SW480 (cell line): Measurements from ENCODE around the gene SCAF4.
"Not testable (repeated sequence)": the region's sequence is repeated elsewhere in the genome, so short reads cannot be mapped to it uniquely, and the experiment has no call there.

Experiments
- DNase-seq: peaks from one replicate; pipeline ENCODE4 v3.0.0-alpha.2; 2016; ENCODE audit warnings: low spot score

The SCAF4 gene

GRCh38 chr21:31741116-31741515, 9.2 kb upstream of the SCAF4 start:
- DNase-seq: no peak

- DNase-seq: not testable (repeated sequence)
Measured at GRCh38 chr21:31737586-31738397, 5.9 kb upstream of the SCAF4 start.

- DNase-seq: no peak
Measured at GRCh38 chr21:31735511-31735992, 3.6 kb upstream of the SCAF4 start.

DNA sequence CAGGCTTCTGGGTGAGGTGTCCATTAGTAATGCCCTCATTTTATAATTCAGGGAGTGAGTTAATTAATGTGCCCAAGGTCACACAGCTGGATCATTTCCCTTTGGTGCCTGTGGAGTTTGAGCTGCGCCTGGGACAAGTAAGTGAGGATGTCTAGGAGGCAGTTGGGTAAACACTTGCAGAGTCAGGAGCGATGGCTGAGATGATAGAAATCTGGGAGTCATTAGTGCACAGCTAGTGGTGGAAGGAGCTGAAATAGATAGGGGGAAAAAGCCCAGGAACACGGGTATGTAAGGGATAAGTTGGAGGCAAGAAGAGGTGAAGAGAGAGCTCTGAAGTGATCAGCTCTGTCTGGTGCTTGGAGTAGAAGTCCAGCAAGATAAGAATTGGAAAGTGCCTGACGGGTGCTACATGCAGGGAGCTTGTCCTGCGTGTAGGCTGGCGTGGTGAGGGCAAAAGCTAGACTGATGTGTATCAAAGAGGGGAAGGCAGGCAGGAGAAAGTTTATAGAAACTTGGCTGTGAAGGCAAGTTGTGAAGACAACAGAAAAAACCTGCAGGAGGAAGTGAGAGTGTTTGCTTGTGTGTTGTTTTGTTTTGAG, 1.7 kb upstream of the SCAF4 start:
- DNase-seq: no peak

- DNase-seq: peak; percentile 34
Measured at GRCh38 chr21:31732597-31733550, 956 bp upstream of the SCAF4 start.

DNA sequence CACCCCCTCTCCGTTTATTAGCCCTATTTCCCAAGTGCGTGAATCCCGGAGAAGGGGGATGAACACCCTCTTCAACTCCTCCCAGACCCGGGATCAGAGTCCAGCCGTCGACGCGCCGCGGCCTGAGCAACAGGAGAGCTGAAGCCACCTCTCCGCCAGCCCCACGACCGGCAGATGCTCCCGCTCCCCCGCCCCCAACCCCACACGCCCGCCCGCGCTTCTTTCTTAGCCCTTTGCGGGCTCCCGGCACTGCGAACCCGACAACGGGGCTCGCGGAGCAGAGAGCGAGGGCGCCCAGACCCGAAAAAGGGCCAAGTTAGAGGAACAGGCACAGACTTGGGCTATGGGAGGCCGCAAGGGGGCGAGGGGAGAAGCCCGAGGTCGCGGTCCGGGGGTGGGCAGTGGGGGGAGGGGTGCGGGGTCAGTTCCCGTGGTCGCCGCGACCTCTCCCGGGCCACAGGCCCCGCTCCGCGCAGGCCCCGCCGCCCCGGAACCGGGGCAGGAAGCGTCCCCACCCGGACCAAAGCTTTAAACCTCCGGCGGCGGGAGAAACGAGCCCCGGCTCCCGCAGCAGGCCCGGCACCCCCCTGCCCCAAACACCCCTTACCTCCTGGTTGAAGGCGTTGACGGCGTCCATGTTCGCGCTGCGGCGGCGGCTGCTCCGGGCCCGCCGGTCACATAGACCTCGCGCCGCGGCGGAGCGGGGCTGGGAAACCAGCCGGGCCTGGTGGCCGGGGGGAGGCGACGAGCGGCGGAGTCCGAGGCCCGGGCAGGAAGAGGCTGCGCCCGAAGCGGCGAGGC, 662 bp downstream of the SCAF4 start:
- DNase-seq: peak; percentile 55

GRCh38 chr21:31730712-31731055, 1.2 kb downstream of the SCAF4 start:
- no peak for DNase-seq

DNA sequence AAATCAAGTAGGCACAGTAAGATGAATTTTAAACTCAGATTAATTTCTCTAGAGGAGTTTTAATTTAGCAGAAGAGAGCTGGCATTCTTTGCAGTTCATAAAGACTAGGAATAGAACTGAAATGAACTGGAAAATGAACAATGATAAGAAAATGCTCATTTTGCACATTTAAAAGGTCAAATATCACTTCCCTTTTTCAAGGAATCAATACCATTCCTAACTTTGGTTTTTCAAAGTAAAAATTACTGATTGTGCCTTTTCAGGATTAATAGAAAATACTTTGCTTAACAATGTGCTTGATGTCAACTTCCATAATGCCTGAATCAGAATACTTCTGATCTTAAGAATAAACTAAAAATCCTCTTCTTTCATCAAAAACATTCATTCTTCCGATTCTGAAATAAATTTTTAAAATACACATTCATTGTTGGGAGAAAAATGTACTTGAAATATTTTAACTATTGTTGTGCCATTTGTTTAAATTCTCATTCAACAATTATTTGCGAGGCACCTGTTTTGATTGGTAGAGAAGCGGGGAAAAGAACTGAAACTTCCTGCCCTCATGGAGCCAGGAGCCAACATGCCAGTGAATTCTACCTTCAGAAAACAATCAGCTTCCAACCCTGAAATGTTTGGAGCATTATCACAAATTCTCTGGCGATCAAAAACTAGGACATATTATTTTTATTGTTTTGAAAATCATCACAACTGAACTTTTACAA, 2.1 kb downstream of the SCAF4 start:
- no peak for DNase-seq

DNA sequence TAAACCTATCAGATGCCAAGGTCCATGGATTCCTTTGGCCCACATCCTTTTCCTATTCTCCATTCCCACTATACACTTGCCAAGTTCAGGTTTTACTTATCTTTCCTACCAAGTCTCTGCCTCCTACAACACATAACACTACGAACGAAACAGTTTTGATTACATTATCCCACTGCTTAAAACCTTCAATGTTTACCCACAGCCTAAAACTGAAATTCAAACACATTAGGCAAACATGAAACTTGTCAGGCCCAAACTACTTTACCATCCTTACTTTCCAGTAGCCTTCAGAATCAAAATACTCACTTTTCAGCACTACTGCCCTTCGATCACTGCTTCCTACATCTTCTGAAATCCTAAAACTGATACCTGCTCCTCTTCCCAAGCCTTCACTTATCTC, 3.0 kb downstream of the SCAF4 start:
- no peak for DNase-seq

- no peak for DNase-seq
Measured at GRCh38 chr21:31728191-31728590, 3.7 kb downstream of the SCAF4 start.

DNA sequence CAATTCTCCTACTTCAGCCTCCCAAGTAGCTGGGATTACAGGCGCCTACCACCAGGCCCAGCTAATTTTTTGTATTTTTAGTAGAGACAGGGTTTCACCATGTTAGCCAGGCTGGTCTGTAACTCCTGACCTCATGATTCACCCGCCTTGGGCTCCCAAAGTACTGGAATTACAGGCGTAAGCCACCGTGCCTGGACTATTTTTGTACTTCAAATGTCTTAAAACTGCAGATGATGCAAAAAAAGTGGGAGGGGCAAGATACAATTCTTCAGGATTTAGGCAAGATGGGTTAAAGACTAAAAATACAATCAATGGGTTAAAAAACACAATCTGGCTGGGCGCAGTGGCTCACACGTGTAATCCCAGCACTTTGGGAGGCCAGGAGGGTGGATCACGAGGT, 4.7 kb downstream of the SCAF4 start:
- DNase-seq: no peak

GRCh38 chr21:31726407-31726806, 5.5 kb downstream of the SCAF4 start:
- no peak for DNase-seq

DNA sequence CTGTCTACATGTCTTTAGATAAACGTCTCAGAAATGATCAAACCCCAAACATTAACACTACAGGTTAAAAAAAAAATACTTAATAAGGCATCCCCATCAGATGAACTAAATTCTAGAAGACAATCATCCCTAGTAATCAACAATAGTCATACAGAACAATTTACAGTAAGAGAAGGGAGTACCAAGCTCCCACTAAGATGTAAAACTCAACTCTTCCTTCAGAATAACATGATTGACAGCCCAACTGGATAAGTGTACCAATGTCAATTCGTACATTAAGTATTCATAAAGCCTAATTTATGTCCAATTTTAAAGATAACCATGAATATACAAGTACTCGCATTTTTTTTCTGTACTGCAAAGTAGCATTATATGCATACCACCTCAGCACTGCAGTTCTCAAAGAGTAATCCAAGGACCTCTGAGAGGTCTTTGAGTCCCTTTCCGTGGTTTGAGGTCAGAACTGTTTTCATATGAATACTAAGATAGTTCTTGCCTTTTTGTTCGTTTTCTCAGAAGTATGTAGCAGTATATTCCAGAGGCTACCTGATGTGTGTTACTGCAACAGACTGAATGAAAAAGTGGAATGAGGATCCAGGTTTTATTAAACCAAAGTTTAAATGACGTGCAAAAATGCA, 6.6 kb downstream of the SCAF4 start:
- DNase-seq: no peak

GRCh38 chr21:31724552-31724951, 7.4 kb downstream of the SCAF4 start:
- no peak for DNase-seq

DNA sequence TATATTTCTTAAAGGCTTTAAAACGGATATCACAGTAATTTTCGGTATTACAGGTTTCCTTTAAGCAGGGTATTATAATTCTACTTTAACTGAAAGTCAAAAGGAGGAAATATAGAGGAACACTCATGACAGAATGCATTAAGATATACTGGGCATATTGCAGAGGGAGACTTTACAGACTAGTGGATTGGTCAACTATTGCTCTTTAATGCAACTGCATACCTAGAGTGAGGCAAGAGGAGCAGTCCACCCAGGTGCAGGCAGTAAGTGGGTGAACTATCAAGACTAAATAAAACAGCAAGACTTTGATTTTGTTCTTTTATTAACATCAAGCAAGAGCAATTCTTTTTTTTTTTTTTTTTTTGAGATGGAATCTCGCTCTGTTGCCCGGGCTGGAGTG, 10.5 kb downstream of the SCAF4 start:
- no peak for DNase-seq

DNA sequence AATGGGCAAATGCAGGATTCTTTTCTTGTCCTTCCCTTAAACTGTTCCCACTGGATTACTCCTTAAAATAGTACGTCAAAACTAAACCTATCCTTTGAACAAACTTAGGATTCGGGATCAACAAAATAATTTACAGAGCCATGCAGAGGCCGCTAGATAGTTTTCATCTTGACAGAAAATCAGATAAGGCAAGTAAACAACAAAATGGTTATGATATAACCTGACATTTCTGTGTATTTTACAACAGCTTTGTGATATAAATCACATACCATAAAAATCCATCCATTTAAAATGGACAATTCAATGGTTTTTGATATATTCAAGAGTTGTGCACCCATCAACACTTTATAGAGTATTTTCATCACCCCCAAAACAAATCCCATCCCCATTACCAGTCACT, 11.2 kb downstream of the SCAF4 start:
- DNase-seq: no peak

DNA sequence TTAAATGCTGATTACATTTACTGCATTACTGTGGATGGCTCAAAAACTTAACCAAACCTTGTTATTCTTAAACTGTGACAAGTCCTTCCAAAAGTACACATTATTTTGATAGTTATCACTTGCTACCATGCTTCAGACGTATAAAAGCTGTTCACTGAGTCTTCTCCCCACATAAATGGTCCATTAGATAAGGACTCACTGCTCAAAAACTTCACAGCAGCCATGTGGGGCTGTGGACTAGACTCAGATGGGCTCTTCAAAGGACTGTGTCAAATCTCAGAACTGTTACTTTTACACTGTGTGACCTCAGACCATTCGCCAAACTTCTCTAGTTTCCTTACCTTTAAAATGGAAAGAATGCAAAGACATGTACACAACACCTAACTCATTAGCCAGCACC, 11.6 kb downstream of the SCAF4 start:
- DNase-seq: no peak

DNA sequence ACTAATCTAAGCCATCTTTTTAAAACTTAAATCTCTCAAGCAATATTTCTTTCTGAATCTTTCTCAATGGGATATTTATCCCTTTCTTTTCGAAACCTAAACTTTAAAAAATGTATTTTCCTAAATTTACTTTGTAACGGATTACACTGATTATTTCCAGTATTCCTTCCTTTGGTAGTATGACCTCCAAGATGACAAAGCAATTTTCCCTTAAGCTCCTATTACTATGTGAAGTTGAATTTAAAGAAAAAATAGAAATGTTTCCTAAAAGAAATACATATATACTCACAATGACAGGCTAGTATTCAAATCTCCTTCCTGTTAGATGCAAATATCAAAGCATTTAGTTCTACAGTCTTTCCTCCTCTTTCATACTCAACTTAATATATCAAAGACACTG, 15.8 kb downstream of the SCAF4 start:
- no peak for DNase-seq

DNA sequence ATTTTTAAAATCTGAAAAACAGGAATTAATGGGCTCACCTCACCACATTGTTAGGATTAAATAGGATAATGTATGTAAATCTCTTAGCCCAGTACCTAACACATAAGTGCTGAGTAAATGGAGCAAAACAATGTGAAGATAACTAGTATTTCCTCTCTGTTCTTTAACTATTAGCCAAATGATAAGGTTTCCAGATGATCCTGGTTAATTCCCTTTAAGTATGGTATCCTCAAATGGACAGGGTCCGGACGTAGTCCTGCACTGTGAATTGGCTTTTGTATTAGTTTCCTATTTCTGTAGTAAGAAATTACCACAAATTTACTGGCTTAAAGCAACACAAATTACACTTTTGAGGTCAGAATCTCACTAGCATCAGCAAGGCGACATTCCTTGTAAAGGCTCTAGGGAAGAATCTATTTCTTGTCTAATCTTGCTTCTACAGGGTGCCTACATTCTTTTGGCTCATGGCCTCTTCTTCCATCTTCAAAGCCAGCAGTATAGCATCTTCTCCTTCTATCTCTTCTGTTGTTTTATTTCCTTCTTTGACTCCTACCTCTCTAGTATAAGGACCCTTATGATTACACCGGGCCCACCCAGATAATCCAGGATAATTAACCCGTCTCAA, 17.1 kb downstream of the SCAF4 start:
- no peak for DNase-seq
